ENCODE measurements around the gene NCKAP5. TPM values are rescaled to one million over a fixed set of nuclear protein-coding genes. Genes with fewer than 3 reads are reported as not detected.

NCKAP5 gene
- total RNA-seq, 6 donors from 2014 or later, result 22.1 to 51.1 (median 41.4) TPM

- Histone ChIP-seq H3K9me3 (no peaks in the 10 kb centered on the region), H3K36me3 (no peaks in the 10 kb centered on the region), H3K27me3 (no peaks in the 10 kb centered on the region), H3K4me1 (no peaks in the 10 kb centered on the region), H3K27ac (no peak overlapping the region), H3K4me3 (no peak overlapping the region)
- ATAC-seq (ENCODE audit: low FRiP score in 2 of 2) (no peak), DNase-seq (no peak)
- TF ChIP-seq CTCF (IDR thresholded peaks at IDR 0.05) (no peak), POLR2AphosphoS5 (IDR thresholded peaks at IDR 0.05) (no peak), EP300 (IDR thresholded peaks at IDR 0.05) (no peak), POLR2A (IDR thresholded peaks at IDR 0.05) (no peak)
- 93% methylated on average over 4 of the region's 4 CpGs for WGBS, 2 donors
These were observed 56.1 kb downstream of the NCKAP5 start for GRCh38 chr2:133512121-133512520.

GRCh38 chr2:133511679-133512078 is 56.6 kb downstream of the NCKAP5 start:
- Histone ChIP-seq H3K27me3 (no peaks in the 10 kb centered on the region), H3K9me3 (no peaks in the 10 kb centered on the region), H3K27ac (no peak overlapping the region), H3K4me1 (no peaks in the 10 kb centered on the region), H3K4me3 (no peak overlapping the region), H3K36me3 (no peaks in the 10 kb centered on the region)
- ATAC-seq (ENCODE audit: low FRiP score in 2 of 2), result no peak
- 0 to 30% methylated on average over 1 of the region's 1 CpG for WGBS, 2 donors
- TF ChIP-seq POLR2A (IDR thresholded peaks at IDR 0.05) (no peak), EP300 (IDR thresholded peaks at IDR 0.05) (no peak), POLR2AphosphoS5 (IDR thresholded peaks at IDR 0.05) (no peak), CTCF (IDR thresholded peaks at IDR 0.05) (no peak)
- no peak for DNase-seq

- 78 to 86% methylated on average over 6 of the region's 6 CpGs for WGBS, 2 donors
- Histone ChIP-seq H3K4me1 (peaks cover 2 to 6% (median 4%) of the 10 kb centered on the region in 4 donors), H3K9me3 (no peaks in the 10 kb centered on the region), H3K4me3 (no peak overlapping the region), H3K36me3 (no peaks in the 10 kb centered on the region), H3K27me3 (no peaks in the 10 kb centered on the region), H3K27ac (no peak overlapping the region)
- ATAC-seq (ENCODE audit: low FRiP score in 2 of 2), result no peak
- DNase-seq, result no peak
- TF ChIP-seq EP300 (IDR thresholded peaks at IDR 0.05) (no peak), POLR2AphosphoS5 (IDR thresholded peaks at IDR 0.05) (no peak), POLR2A (IDR thresholded peaks at IDR 0.05) (no peak), CTCF (IDR thresholded peaks at IDR 0.05) (no peak)
These were observed 58.5 kb downstream of the NCKAP5 start for GRCh38 chr2:133509777-133510176.

GRCh38 chr2:133508546-133509165 is 59.6 kb downstream of the NCKAP5 start:
- no peak for TF ChIP-seq POLR2AphosphoS5 (IDR thresholded peaks at IDR 0.05)
- TF ChIP-seq EP300 (IDR thresholded peaks at IDR 0.05), result no peak
- TF ChIP-seq CTCF (IDR thresholded peaks at IDR 0.05), result no peak
- no peak for TF ChIP-seq POLR2A (IDR thresholded peaks at IDR 0.05)
- Histone ChIP-seq H3K27ac (no peak overlapping the region), H3K36me3 (no peaks in the 10 kb centered on the region), H3K4me1 (peaks cover 7 to 14% (median 8%) of the 10 kb centered on the region in 4 donors), H3K27me3 (no peaks in the 10 kb centered on the region), H3K9me3 (no peaks in the 10 kb centered on the region), H3K4me3 (no peak overlapping the region)
- WGBS, 2 donors, result 82 to 86% methylated on average over 7 of the region's 7 CpGs
- DNase-seq (no peak), ATAC-seq (ENCODE audit: low FRiP score in 2 of 2) (no peak)

- Histone ChIP-seq H3K4me1 (peaks cover 7 to 14% (median 8%) of the 10 kb centered on the region in 4 donors), H3K36me3 (no peaks in the 10 kb centered on the region), H3K4me3 (no peak overlapping the region), H3K27ac (no peak overlapping the region), H3K27me3 (no peaks in the 10 kb centered on the region), H3K9me3 (no peaks in the 10 kb centered on the region)
- ATAC-seq (ENCODE audit: low FRiP score in 2 of 2) (no peak), DNase-seq (no peak)
- TF ChIP-seq CTCF (IDR thresholded peaks at IDR 0.05), result no peak
- TF ChIP-seq EP300 (IDR thresholded peaks at IDR 0.05), result no peak
- TF ChIP-seq POLR2A (IDR thresholded peaks at IDR 0.05), result no peak
- TF ChIP-seq POLR2AphosphoS5 (IDR thresholded peaks at IDR 0.05), result no peak
- 65 to 82% methylated on average over 6 of the region's 6 CpGs for WGBS, 2 donors
These were observed 61.3 kb downstream of the NCKAP5 start for GRCh38 chr2:133506996-133507395.

Measured in upper lobe of left lung (tissue), 6 donors.